ENCODE measurements around the gene DLG2. TPM values are rescaled to one million over a fixed set of nuclear protein-coding genes. Genes with fewer than 3 reads are reported as not detected.

Gene DLG2
- total RNA-seq, 1 donor from 2014 or later = 1.8 TPM

DNA sequence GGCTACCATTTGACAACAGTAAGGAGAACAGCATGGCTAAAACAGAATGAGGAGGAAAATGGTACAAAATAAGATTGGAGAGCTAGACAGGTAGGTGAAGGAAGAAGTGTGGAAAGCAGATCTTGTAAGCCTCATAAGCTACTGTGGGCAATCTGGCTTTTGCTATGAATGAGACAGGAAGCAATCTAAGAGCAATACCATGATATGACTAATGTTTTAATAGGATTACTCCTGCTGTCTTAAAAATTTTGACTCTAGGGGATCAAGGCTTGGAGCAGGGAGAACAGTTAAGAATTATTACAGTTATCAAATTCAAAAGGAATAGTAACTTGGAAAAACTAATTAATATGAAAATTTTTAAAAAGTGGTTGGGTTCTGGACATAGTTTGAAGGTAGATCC lies 1174.9 kb downstream of the DLG2 start:
- Histone ChIP-seq H3K4me2 (ENCODE audit: low read length) (no peak overlapping the region), H3K79me2 (ENCODE audit: insufficient read depth, low read length) (no peaks in the 10 kb centered on the region), H3K27ac (ENCODE audit: low read depth, low read length) (no peak overlapping the region), H4K20me1 (ENCODE audit: insufficient read depth, low read length) (no peaks in the 10 kb centered on the region), H3K4me3 (ENCODE audit: insufficient read depth, low read depth, low read length) (no peak overlapping the region), H3K36me3 (ENCODE audit: insufficient read depth, low read length) (no peaks in the 10 kb centered on the region), H3K9ac (ENCODE audit: low read length) (no peak overlapping the region), H2AFZ (ENCODE audit: low read depth, low read length) (no peak overlapping the region), H3K4me1 (ENCODE audit: insufficient read depth, low read length) (no peaks in the 10 kb centered on the region), H3K9me3 (ENCODE audit: insufficient read depth, low read depth, low read length) (no peaks in the 10 kb centered on the region), H3K27me3 (ENCODE audit: insufficient read depth, low read length) (no peaks in the 10 kb centered on the region)
- Mint-ChIP-seq H3K4me3 (ENCODE audit: unreplicated experiment) (no peak overlapping the region), H3K36me3 (ENCODE audit: low read depth, unreplicated experiment) (no peaks in the 10 kb centered on the region), H3K9me3 (ENCODE audit: unreplicated experiment) (no peaks in the 10 kb centered on the region), H3K27ac (ENCODE audit: unreplicated experiment) (no peak overlapping the region), H3K27me3 (ENCODE audit: low read depth, unreplicated experiment) (no peaks in the 10 kb centered on the region), H3K4me1 (ENCODE audit: low read depth, unreplicated experiment) (no peaks in the 10 kb centered on the region)
- FAIRE-seq (no peak), DNase-seq (ENCODE audit: low read depth) (no peak)
- TF ChIP-seq, protein P1, sequence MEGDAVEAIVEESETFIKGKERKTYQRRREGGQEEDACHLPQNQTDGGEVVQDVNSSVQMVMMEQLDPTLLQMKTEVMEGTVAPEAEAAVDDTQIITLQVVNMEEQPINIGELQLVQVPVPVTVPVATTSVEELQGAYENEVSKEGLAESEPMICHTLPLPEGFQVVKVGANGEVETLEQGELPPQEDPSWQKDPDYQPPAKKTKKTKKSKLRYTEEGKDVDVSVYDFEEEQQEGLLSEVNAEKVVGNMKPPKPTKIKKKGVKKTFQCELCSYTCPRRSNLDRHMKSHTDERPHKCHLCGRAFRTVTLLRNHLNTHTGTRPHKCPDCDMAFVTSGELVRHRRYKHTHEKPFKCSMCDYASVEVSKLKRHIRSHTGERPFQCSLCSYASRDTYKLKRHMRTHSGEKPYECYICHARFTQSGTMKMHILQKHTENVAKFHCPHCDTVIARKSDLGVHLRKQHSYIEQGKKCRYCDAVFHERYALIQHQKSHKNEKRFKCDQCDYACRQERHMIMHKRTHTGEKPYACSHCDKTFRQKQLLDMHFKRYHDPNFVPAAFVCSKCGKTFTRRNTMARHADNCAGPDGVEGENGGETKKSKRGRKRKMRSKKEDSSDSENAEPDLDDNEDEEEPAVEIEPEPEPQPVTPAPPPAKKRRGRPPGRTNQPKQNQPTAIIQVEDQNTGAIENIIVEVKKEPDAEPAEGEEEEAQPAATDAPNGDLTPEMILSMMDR (IDR thresholded peaks at IDR 0.05; ENCODE audit: insufficient read depth, low read depth, low read length) = no peak
- TF ChIP-seq EZH2 (IDR thresholded peaks at IDR 0.05; ENCODE audit: insufficient read depth, low read length) = no peak

- H3K36me3 Mint-ChIP-seq (ENCODE audit: low read depth, unreplicated experiment) = no peaks in the 10 kb centered on the region
- no peaks in the 10 kb centered on the region for H3K36me3 ChIP-seq (ENCODE audit: insufficient read depth, low read length)
Observed at GRCh38 chr11:84438565-84438964, 1188.6 kb downstream of the DLG2 start.

More at GRCh38 chr11:84438565-84438964, 1188.6 kb downstream of the DLG2 start:
- H3K4me1 Mint-ChIP-seq (ENCODE audit: low read depth, unreplicated experiment) = peaks cover 3% of the 10 kb centered on the region
- H3K27ac Mint-ChIP-seq (ENCODE audit: unreplicated experiment) = no peak overlapping the region
- Histone ChIP-seq H3K9me3 (ENCODE audit: insufficient read depth, low read depth, low read length) (no peaks in the 10 kb centered on the region), H4K20me1 (ENCODE audit: insufficient read depth, low read length) (no peaks in the 10 kb centered on the region), H3K79me2 (ENCODE audit: insufficient read depth, low read length) (no peaks in the 10 kb centered on the region), H3K27ac (ENCODE audit: low read depth, low read length) (no peak overlapping the region), H3K27me3 (ENCODE audit: insufficient read depth, low read length) (peaks cover 5% of the 10 kb centered on the region), H3K4me2 (ENCODE audit: low read length) (no peak overlapping the region), H3K4me1 (ENCODE audit: insufficient read depth, low read length) (no peaks in the 10 kb centered on the region), H2AFZ (ENCODE audit: low read depth, low read length) (no peak overlapping the region), H3K9ac (ENCODE audit: low read length) (no peak overlapping the region), H3K4me3 (ENCODE audit: insufficient read depth, low read depth, low read length) (no peak overlapping the region)
- DNase-seq (ENCODE audit: low read depth) (no peak), FAIRE-seq (no peak)
- H3K4me3 Mint-ChIP-seq (ENCODE audit: unreplicated experiment) = no peak overlapping the region
- H3K27me3 Mint-ChIP-seq (ENCODE audit: low read depth, unreplicated experiment) = peaks cover 17% of the 10 kb centered on the region
- no peaks in the 10 kb centered on the region for H3K9me3 Mint-ChIP-seq (ENCODE audit: unreplicated experiment)
- TF ChIP-seq, protein P1 (IDR thresholded peaks at IDR 0.05; ENCODE audit: insufficient read depth, low read depth, low read length) = no peak
- no peak for TF ChIP-seq EZH2 (IDR thresholded peaks at IDR 0.05; ENCODE audit: insufficient read depth, low read length)
